Measurements from ENCODE around the gene ZFYVE28. TPM values are rescaled to one million over a fixed set of nuclear protein-coding genes. Genes with fewer than 3 reads are reported as not detected.
A peak's percentile ranks its signal among the peaks of the same experiment; 100 is the strongest.

The ZFYVE28 gene
- total and polyA plus RNA-seq, 2 donors (not counting 1 experiment from before 2014, with no cell fraction given), result 5.8 to 12.1 TPM

DNA sequence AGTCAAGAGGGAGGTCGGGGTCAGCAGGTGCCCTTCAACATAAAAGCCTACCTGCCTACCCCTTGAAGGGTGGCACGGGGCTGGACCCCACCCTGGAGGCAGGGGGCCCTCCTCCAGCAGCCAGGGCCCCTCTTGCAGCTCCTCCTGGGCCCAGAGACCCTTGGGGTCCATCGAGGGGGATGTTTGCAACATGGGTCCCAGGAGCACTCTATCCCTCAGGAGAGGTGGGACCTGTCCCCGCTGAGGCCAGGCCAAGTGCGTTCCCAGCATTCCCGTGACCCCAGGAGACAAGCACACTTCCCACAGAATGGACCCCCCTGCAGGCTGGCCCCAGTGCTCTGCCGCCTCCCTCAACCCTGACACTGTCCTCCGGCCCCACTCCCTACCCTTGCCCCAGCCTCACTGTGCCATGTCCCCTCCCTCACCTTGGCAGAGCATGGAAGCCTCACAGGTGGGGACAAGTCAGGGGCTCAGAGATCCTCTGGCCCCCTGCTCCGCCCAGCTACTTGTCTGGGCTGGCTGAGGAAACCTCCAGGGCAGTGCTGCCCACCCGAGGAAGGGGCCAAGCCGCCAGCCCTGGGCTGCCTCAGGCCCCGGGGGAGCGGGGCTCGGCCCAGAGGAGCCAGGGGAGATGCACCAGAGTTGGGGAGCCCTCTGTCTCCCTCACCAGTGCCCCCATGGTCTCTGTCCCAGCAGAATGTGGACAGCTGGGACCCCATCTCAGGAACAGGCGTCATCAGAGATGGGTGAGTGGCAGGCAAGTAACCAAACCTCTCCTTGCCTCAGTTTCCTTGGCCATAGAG lies 158.7 kb downstream of the ZFYVE28 start:
- Histone ChIP-seq H3K4me2 (replicated peaks; ENCODE audit: low read depth, low read length, poor library complexity, severe bottlenecking) (peak overlapping the region; percentile 99), H3K9me3 (ENCODE audit: control extremely low read depth in 1 of 3, control insufficient read depth in 2 of 3, insufficient read depth in 1 of 3, low read length in 2 of 3) (no peaks in the 10 kb centered on the region), H2AFZ (ENCODE audit: insufficient read depth, low read depth, low read length, poor library complexity, severe bottlenecking) (no peak overlapping the region), H3K27me3 (replicated peaks in 1 of 4; ENCODE audit: control extremely low read depth in 1 of 4, control insufficient read depth in 3 of 4, insufficient read depth in 4 of 4, low read length in 3 of 4) (no peaks in the 10 kb centered on the region), H3K4me3 (ENCODE audit: control extremely low read depth in 1 of 5, extremely low read depth in 1 of 5, insufficient read depth in 1 of 5, low read depth in 2 of 5, low read length in 4 of 5) (no peak overlapping the region), H3K4me1 (ENCODE audit: control insufficient read depth in 2 of 2, insufficient read depth in 2 of 2, low read length in 2 of 2) (peaks cover 23 to 47% of the 10 kb centered on the region in 2 donors), H4K20me1 (ENCODE audit: control insufficient read depth, insufficient read depth, low read length, poor library complexity, severe bottlenecking) (peaks cover 65% of the 10 kb centered on the region), H3K79me2 (ENCODE audit: control insufficient read depth, insufficient read depth, low read length) (peaks cover 56% of the 10 kb centered on the region), H3K9ac (ENCODE audit: low read length) (no peak overlapping the region), H3K27ac (ENCODE audit: low read length in 2 of 2) (no peak overlapping the region), H3K36me3 (replicated peaks in 1 of 2; ENCODE audit: control extremely low read depth in 1 of 2, control insufficient read depth in 1 of 2, extremely low read depth in 1 of 2, insufficient read depth in 2 of 2, low read length in 1 of 2) (peaks cover 0 to 28% of the 10 kb centered on the region in 2 experiments)
- no peak for ATAC-seq (ENCODE audit: low read depth)
- Mint-ChIP-seq H3K27ac (peak overlapping the region; percentile 68), H3K9me3 (ENCODE audit: insufficient read depth) (no peaks in the 10 kb centered on the region), H3K27me3 (no peaks in the 10 kb centered on the region), H3K4me1 (peaks cover 26% of the 10 kb centered on the region), H3K4me3 (peak overlapping the region; percentile 79)
- WGBS (ENCODE audit: insufficient coverage), result 92% methylated on average over 15 of the region's 15 CpGs
- DNase-seq, result no peak
- no peak for TF ChIP-seq EZH2 (IDR thresholded peaks at IDR 0.05; ENCODE audit: borderline replicate concordance, insufficient read depth, low read depth, low read length, poor library complexity, severe bottlenecking)
- TF ChIP-seq, protein P1, sequence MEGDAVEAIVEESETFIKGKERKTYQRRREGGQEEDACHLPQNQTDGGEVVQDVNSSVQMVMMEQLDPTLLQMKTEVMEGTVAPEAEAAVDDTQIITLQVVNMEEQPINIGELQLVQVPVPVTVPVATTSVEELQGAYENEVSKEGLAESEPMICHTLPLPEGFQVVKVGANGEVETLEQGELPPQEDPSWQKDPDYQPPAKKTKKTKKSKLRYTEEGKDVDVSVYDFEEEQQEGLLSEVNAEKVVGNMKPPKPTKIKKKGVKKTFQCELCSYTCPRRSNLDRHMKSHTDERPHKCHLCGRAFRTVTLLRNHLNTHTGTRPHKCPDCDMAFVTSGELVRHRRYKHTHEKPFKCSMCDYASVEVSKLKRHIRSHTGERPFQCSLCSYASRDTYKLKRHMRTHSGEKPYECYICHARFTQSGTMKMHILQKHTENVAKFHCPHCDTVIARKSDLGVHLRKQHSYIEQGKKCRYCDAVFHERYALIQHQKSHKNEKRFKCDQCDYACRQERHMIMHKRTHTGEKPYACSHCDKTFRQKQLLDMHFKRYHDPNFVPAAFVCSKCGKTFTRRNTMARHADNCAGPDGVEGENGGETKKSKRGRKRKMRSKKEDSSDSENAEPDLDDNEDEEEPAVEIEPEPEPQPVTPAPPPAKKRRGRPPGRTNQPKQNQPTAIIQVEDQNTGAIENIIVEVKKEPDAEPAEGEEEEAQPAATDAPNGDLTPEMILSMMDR (IDR thresholded peaks at IDR 0.05), result no peak
- CTCF ChIA-PET, result interaction anchor here (1.3 kb wide), 1 partner anchor 31 kb away, joined by 3 read pairs; no protein-coding TSS in a partner anchor
- POLR2A ChIA-PET, result interaction anchor here (1.0 kb wide), 2 partner anchors 18 to 31 kb away, joined by 3 to 8 read pairs; partner anchors contain the start of genes HAUS3 and POLN
- intact Hi-C loops (cut with micrococcal nuclease), result loop anchor here (10.0 kb wide), 1 partner anchor 435 kb away; no protein-coding TSS in a partner anchor

DNA sequence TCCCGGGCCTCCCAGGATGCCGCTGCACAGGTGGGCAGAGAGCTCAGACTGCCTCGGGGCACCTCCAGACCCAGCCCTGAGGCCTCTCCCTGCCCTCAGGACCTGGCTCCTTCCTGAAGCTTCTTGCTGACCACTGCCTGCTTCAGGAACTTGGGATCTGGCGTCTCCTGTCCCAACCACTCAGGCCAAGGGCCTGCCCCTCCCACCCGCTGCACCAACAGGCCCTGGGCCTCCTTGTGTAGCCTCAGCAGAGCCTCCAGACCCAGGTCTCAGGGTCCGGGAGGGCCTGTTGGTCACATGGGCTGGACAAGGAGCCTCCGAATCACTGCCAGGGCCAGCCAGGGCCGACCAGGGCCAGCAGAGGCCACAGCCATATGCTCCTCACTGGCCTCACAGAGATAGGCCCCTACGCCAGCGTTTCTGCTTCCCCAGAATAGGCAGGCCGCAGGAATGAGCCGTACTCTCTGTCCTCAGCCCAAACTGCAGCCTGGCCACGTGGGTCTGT lies 159.4 kb downstream of the ZFYVE28 start:
- H2AFZ ChIP-seq (ENCODE audit: insufficient read depth, low read depth, low read length, poor library complexity, severe bottlenecking), result no peak overlapping the region
- POLR2A ChIA-PET, result interaction anchor here (1.0 kb wide), 1 partner anchor 32 kb away, joined by 3 read pairs; no protein-coding TSS in a partner anchor
- H3K36me3 ChIP-seq (replicated peaks in 1 of 2; ENCODE audit: control extremely low read depth in 1 of 2, control insufficient read depth in 1 of 2, extremely low read depth in 1 of 2, insufficient read depth in 2 of 2, low read length in 1 of 2), result peaks cover 0 to 34% of the 10 kb centered on the region in 2 experiments
- 96% methylated on average over 13 of the region's 13 CpGs for WGBS (ENCODE audit: insufficient coverage)
- CTCF ChIA-PET, result interaction anchor here (2.8 kb wide), 1 partner anchor 38 kb away, joined by 9 read pairs; no protein-coding TSS in a partner anchor
- no peak overlapping the region for H3K27ac ChIP-seq (ENCODE audit: low read length in 2 of 2)
- Mint-ChIP-seq H3K4me1 (peaks cover 26% of the 10 kb centered on the region), H3K27me3 (no peaks in the 10 kb centered on the region), H3K27ac (no peak overlapping the region), H3K9me3 (ENCODE audit: insufficient read depth) (no peaks in the 10 kb centered on the region), H3K4me3 (no peak overlapping the region)
- H3K4me1 ChIP-seq (ENCODE audit: control insufficient read depth in 2 of 2, insufficient read depth in 2 of 2, low read length in 2 of 2), result peaks cover 23 to 44% of the 10 kb centered on the region in 2 donors
- no peak overlapping the region for H3K4me3 ChIP-seq (ENCODE audit: control extremely low read depth in 1 of 5, extremely low read depth in 1 of 5, insufficient read depth in 1 of 5, low read depth in 2 of 5, low read length in 4 of 5)
- no peak for TF ChIP-seq EZH2 (IDR thresholded peaks at IDR 0.05; ENCODE audit: borderline replicate concordance, insufficient read depth, low read depth, low read length, poor library complexity, severe bottlenecking)
- TF ChIP-seq, protein P1 (IDR thresholded peaks at IDR 0.05), result no peak
- no peaks in the 10 kb centered on the region for H3K9me3 ChIP-seq (ENCODE audit: control extremely low read depth in 1 of 3, control insufficient read depth in 2 of 3, insufficient read depth in 1 of 3, low read length in 2 of 3)
- no peak for DNase-seq
- peaks cover 69% of the 10 kb centered on the region for H4K20me1 ChIP-seq (ENCODE audit: control insufficient read depth, insufficient read depth, low read length, poor library complexity, severe bottlenecking)
- H3K27me3 ChIP-seq (replicated peaks in 1 of 4; ENCODE audit: control extremely low read depth in 1 of 4, control insufficient read depth in 3 of 4, insufficient read depth in 4 of 4, low read length in 3 of 4), result no peaks in the 10 kb centered on the region
- no peak for ATAC-seq (ENCODE audit: low read depth)
- peaks cover 56% of the 10 kb centered on the region for H3K79me2 ChIP-seq (ENCODE audit: control insufficient read depth, insufficient read depth, low read length)
- intact Hi-C loops (cut with micrococcal nuclease), result no loop called here
- H3K4me2 ChIP-seq (replicated peaks; ENCODE audit: low read depth, low read length, poor library complexity, severe bottlenecking), result peak overlapping the region; percentile 99
- no peak overlapping the region for H3K9ac ChIP-seq (ENCODE audit: low read length)

All from B cell (primary cell).